Panc1 (cell line): ENCODE results near the gene GJD4. TPM values are rescaled to one million over a fixed set of nuclear protein-coding genes. Genes with fewer than 3 reads are reported as not detected.

Experiments
- ATAC-seq: fragments of 200-7000 bp; cut with Tn5 transposase; 2 replicates; pipeline ENCODE4 v1.9.1; 2020; ENCODE audit warnings: mild to moderate bottlenecking, moderate library complexity
- BruUV-seq: library from RNA; stranded (reverse); fragments of 400-500 nt; replicated peaks from 2 replicates; lab custom pipeline; 2021; lab: Mats Ljungman, UMichigan
- CTCF ChIA-PET: fragments of 300-600 bp; sonication (Branson Sonifier 250); formaldehyde crosslinking; loops from one replicate; lab custom pipeline; 2022; ENCODE audit warnings: antibody characterized with exemption; lab: Charles Lee
- POLR2A ChIA-PET: fragments of 300-600 bp; sonication (Branson Sonifier 250); formaldehyde crosslinking; loops from one replicate; lab custom pipeline; 2022; ENCODE audit warnings: antibody characterized with exemption; lab: Charles Lee
- DNase-seq: peaks from one replicate; pipeline ENCODE4 v3.0.0-alpha.2; 2010; ENCODE audit warnings: low read depth, low spot score
- H3K27ac ChIP-seq: 2 replicates; pipeline ENCODE4 v1.5.1; 2011; ENCODE audit warnings: mild to moderate bottlenecking, low read length, inconsistent platforms
- H3K27me3 ChIP-seq: fragments of 200-500 bp; sonication (Bioruptor generic); 2 replicates; pipeline ENCODE4 v1.6.0; 2014; ENCODE audit warnings: low read length, inconsistent platforms; ENCODE audit not compliant: control insufficient read depth, insufficient read depth
- H3K36me3 ChIP-seq: fragments of 200-500 bp; sonication (Bioruptor generic); 2 replicates; pipeline ENCODE4 v1.5.1; 2014; ENCODE audit warnings: inconsistent platforms, mild to moderate bottlenecking, low read length, moderate library complexity; ENCODE audit not compliant: control insufficient read depth, insufficient read depth
- H3K4me1 ChIP-seq: 2 replicates; pipeline ENCODE4 v1.5.1; 2011; ENCODE audit warnings: inconsistent platforms, mild to moderate bottlenecking, low read length, moderate library complexity; ENCODE audit not compliant: control insufficient read depth, insufficient read depth
- H3K4me3 ChIP-seq, 2 experiments: 2 replicates each; pipeline ENCODE4 v1.5.1; 2011 to 2012; ENCODE audit warnings: low read depth in 2 of 2, low read length in 2 of 2, mild to moderate bottlenecking in 2 of 2, inconsistent platforms in 1 of 2, moderate library complexity in 1 of 2
- H3K9me3 ChIP-seq: fragments of 200-500 bp; sonication (Bioruptor generic); 2 replicates; pipeline ENCODE4 v1.5.1; 2014; ENCODE audit warnings: low read depth, mild to moderate bottlenecking, inconsistent platforms, low read length, moderate library complexity; ENCODE audit not compliant: control insufficient read depth, insufficient read depth
- CTCF ChIP-seq: fragments of 450-650 bp; IDR thresholded peaks from 2 replicates; pipeline ENCODE4 v1.5.1; 2017; ENCODE audit warnings: mild to moderate bottlenecking
- POLR2AphosphoS5 ChIP-seq: IDR thresholded peaks from 2 replicates; pipeline ENCODE4 v1.6.1; 2012; ENCODE audit warnings: mild to moderate bottlenecking, low read depth, low read length, moderate library complexity
- REST ChIP-seq, 2 experiments: IDR thresholded peaks; 2 replicates each; pipeline ENCODE4 v1.6.1; 2011 to 2012; ENCODE audit warnings: low read depth in 2 of 2, control low read depth in 1 of 2, low read length in 1 of 2, mild to moderate bottlenecking in 1 of 2, moderate library complexity in 1 of 2; ENCODE audit not compliant: insufficient read depth in 1 of 2
- SIN3A ChIP-seq: IDR thresholded peaks from 2 replicates; pipeline ENCODE4 v1.6.1; 2012; ENCODE audit warnings: low read depth, mild to moderate bottlenecking, low read length, moderate library complexity, borderline replicate concordance; ENCODE audit not compliant: insufficient read depth
- TCF7L2 ChIP-seq: IDR thresholded peaks from 2 replicates; pipeline ENCODE4 v1.6.1; 2011; ENCODE audit warnings: mild to moderate bottlenecking, low read depth, low read length, inconsistent platforms
- in situ Hi-C: cut with HindIII; loops from 2 replicates; pipeline ENCODE4 v1.10.0; 2016; ENCODE audit warnings: low sequenced_read_pairs, low pct_unique_long_range_greater_than_20kb
- intact Hi-C: fragments of 100-400 bp; cut with micrococcal nuclease; formaldehyde crosslinking; loops from one replicate; pipeline ENCODE4 v1.10.0; 2022; ENCODE audit not compliant: unreplicated experiment
- total RNA-seq: library from RNA; stranded (reverse); gene quantifications from one replicate; pipeline ENCODE4 v1.2.1, GENCODE V29; 2021; ENCODE audit not compliant: unreplicated experiment

Gene GJD4
- total RNA-seq, 1 experiment from 2014 or later: not detected

GRCh38 chr10:35642793-35643114, 37.6 kb downstream of the GJD4 start:
- Histone ChIP-seq H3K9me3 (no peaks in the 10 kb centered on the region), H3K27me3 (peaks cover 2% of the 10 kb centered on the region; the same call in 1 of the 2 replicates), H3K4me3 (peak overlapping the region; percentile 52 to 60), H3K36me3 (no peaks in the 10 kb centered on the region), H3K27ac (no peak overlapping the region), H3K4me1 (no peaks in the 10 kb centered on the region)
- BruUV-seq: no TSS peak
- DNase-seq (no peak), ATAC-seq (no peak)
- in situ Hi-C loops (no loop called here), intact Hi-C loops (no loop called here)
- TF ChIP-seq REST (IDR thresholded peaks at IDR 0.05; ENCODE audit: insufficient read depth in 1 of 2, low read depth in 2 of 2, low read length in 1 of 2) (no peak), SIN3A (no peak), POLR2AphosphoS5 (no peak), TCF7L2 (no peak), CTCF (no peak)
- ChIA-PET CTCF (no interaction called here), POLR2A (no interaction called here)

- H3K36me3 ChIP-seq: no peaks in the 10 kb centered on the region
- H3K4me3 ChIP-seq: peak overlapping the region; percentile 52 to 60
- no peak overlapping the region for H3K27ac ChIP-seq
- DNase-seq (no peak), ATAC-seq (no peak)
- ChIA-PET POLR2A (no interaction called here), CTCF (no interaction called here)
- intact Hi-C loops (no loop called here), in situ Hi-C loops (no loop called here)
- H3K4me1 ChIP-seq: no peaks in the 10 kb centered on the region
- BruUV-seq: no TSS peak
- TF ChIP-seq SIN3A (no peak), REST (IDR thresholded peaks at IDR 0.05; ENCODE audit: insufficient read depth in 1 of 2, low read depth in 2 of 2, low read length in 1 of 2) (no peak), TCF7L2 (no peak), CTCF (no peak), POLR2AphosphoS5 (no peak)
- H3K9me3 ChIP-seq: no peaks in the 10 kb centered on the region
- peaks cover 2% of the 10 kb centered on the region; the same call in 1 of the 2 replicates for H3K27me3 ChIP-seq
These were observed 38.3 kb downstream of the GJD4 start for GRCh38 chr10:35643151-35644049.
